SK-N-SH (cell line): ENCODE measurements around the gene YEATS4. TPM values are rescaled to one million over a fixed set of nuclear protein-coding genes. Genes with fewer than 3 reads are reported as not detected.

Experiments used
- CTCF ChIA-PET: fragments of 300-600, 350-600 bp; formaldehyde crosslinking; extraction: SDS; loops from one replicate; lab custom pipeline; 2021; lab: Yijun Ruan, JAX
- POLR2A ChIA-PET: fragments of 350-600 bp; sonication (Branson Sonifier 250); formaldehyde crosslinking; extraction: SDS; loops from one replicate; lab custom pipeline; 2020; ENCODE audit warnings: antibody characterized with exemption, inconsistent platforms; lab: Yijun Ruan, JAX
- DNase-seq: peaks from one replicate; pipeline ENCODE4 v3.0.0; 2012
- H2AFZ ChIP-seq: fragments of 200-600 bp; sonication (generic); 2 replicates; pipeline ENCODE4 v1.8.1; 2016; ENCODE audit warnings: antibody characterized with exemption, mild to moderate bottlenecking, low read depth
- H3F3A ChIP-seq: fragments of 200-600 bp; sonication (generic); replicated peaks from 2 replicates; pipeline ENCODE3; 2016; ENCODE audit warnings: antibody characterized with exemption, mild to moderate bottlenecking; ENCODE audit not compliant: insufficient read depth
- H3K27ac ChIP-seq, 2 experiments: fragments of 200-500 bp in 1 of 2; fragments of 200-600 bp in 1 of 2; sonication (Bioruptor generic) in 1 of 2; sonication (generic), shearing (Covaris generic) in 1 of 2; 2 replicates each; pipeline versions ENCODE4 v1.5.1 to v1.6.1; 2014 to 2016; ENCODE audit warnings: low read depth in 2 of 2, inconsistent platforms in 1 of 2, low read length in 1 of 2, mild to moderate bottlenecking in 1 of 2, mixed read lengths in 1 of 2
- H3K27me3 ChIP-seq: fragments of 200-600 bp; sonication (generic), shearing (Covaris generic); 2 replicates; pipeline ENCODE4 v1.6.1; 2016; ENCODE audit warnings: mixed run types; ENCODE audit not compliant: insufficient read depth
- H3K36me3 ChIP-seq, 2 experiments: fragments of 200-500 bp in 1 of 2; fragments of 200-600 bp in 1 of 2; sonication (Bioruptor generic) in 1 of 2; sonication (generic) in 1 of 2; replicated peaks in 1 of 2; 2 replicates each; pipeline versions ENCODE3 to v1.5.1; 2014 to 2016; ENCODE audit warnings: low read length in 1 of 2, mild to moderate bottlenecking in 1 of 2; ENCODE audit not compliant: insufficient read depth in 2 of 2, control insufficient read depth in 1 of 2
- H3K4me1 ChIP-seq, 2 experiments: fragments of 200-500 bp in 1 of 2; fragments of 200-600 bp in 1 of 2; sonication (Bioruptor generic) in 1 of 2; sonication (generic), shearing (Covaris generic) in 1 of 2; 2 replicates each; pipeline versions ENCODE4 v1.5.1 to v1.6.1; 2014 to 2016; ENCODE audit warnings: low read depth in 1 of 2, low read length in 1 of 2, mixed run types in 1 of 2; ENCODE audit not compliant: insufficient read depth in 2 of 2, control insufficient read depth in 1 of 2
- H3K4me2 ChIP-seq: fragments of 200-600 bp; sonication (generic), shearing (Covaris generic); 2 replicates; pipeline ENCODE4 v1.6.1; 2017; ENCODE audit warnings: mixed run types
- H3K4me3 ChIP-seq, 2 experiments: fragments of 200-500 bp in 1 of 2; fragments of 200-600 bp in 1 of 2; sonication (Bioruptor generic) in 1 of 2; sonication (generic), shearing (Covaris generic) in 1 of 2; 2 replicates each; pipeline versions ENCODE4 v1.5.1 to v1.8.1; 2014 to 2016; ENCODE audit warnings: low read depth in 2 of 2, inconsistent platforms in 1 of 2, low read length in 1 of 2, mild to moderate bottlenecking in 1 of 2, mixed read lengths in 1 of 2, moderate library complexity in 1 of 2
- H3K79me2 ChIP-seq: fragments of 200-600 bp; sonication (generic); 2 replicates; pipeline ENCODE4 v1.8.1; 2017; ENCODE audit warnings: mild to moderate bottlenecking; ENCODE audit not compliant: insufficient read depth
- H3K9ac ChIP-seq: fragments of 200-600 bp; sonication (generic); 2 replicates; pipeline ENCODE4 v1.6.1; 2017; ENCODE audit warnings: mixed run types
- H3K9me2 ChIP-seq: fragments of 200-600 bp; sonication (generic); 2 replicates; pipeline ENCODE4 v1.6.1; 2017; ENCODE audit warnings: mixed run types
- H3K9me3 ChIP-seq: fragments of 200-600 bp; sonication (generic); 2 replicates; pipeline ENCODE4 v1.6.1; 2017; ENCODE audit warnings: mixed run types, mild to moderate bottlenecking, moderate library complexity
- H4K20me1 ChIP-seq: fragments of 200-600 bp; sonication (generic); 2 replicates; pipeline ENCODE4 v1.6.1; 2017; ENCODE audit warnings: mild to moderate bottlenecking, mixed run types; ENCODE audit not compliant: insufficient read depth
- CHD2 ChIP-seq: fragments of 150-350 bp; IDR thresholded peaks from 2 replicates; pipeline ENCODE4 v1.6.1; 2018; ENCODE audit warnings: low read length; ENCODE audit not compliant: partially characterized antibody
- CTCF ChIP-seq: fragments of 200-600 bp; sonication (generic); IDR thresholded peaks from 2 replicates; pipeline ENCODE4 v1.6.1; 2017; ENCODE audit warnings: antibody characterized with exemption, mild to moderate bottlenecking, moderate library complexity
- ELF1 ChIP-seq: IDR thresholded peaks from 2 replicates; pipeline ENCODE4 v1.4.0; 2012
- JUND ChIP-seq: IDR thresholded peaks from 2 replicates; pipeline ENCODE4 v1.4.0; 2012
- RAD21 ChIP-seq: IDR thresholded peaks from 2 replicates; pipeline ENCODE4 v1.6.1; 2012; ENCODE audit warnings: mild to moderate bottlenecking, low read length
- RXRA ChIP-seq: IDR thresholded peaks from 2 replicates; pipeline ENCODE4 v1.4.0; 2012; ENCODE audit warnings: low read depth, mild to moderate bottlenecking, borderline replicate concordance
- SIN3A ChIP-seq: IDR thresholded peaks from 2 replicates; pipeline ENCODE4 v1.6.1; 2012; ENCODE audit warnings: low read depth, mild to moderate bottlenecking, low read length, moderate library complexity, borderline replicate concordance
- SMC3 ChIP-seq: IDR thresholded peaks from 2 replicates; pipeline ENCODE4 v1.6.1; 2012; ENCODE audit warnings: low read depth, low read length, improper control_type of control experiment
- TAF1 ChIP-seq: IDR thresholded peaks from 2 replicates; pipeline ENCODE4 v1.6.1; 2012; ENCODE audit warnings: low read depth, mild to moderate bottlenecking, low read length, moderate library complexity, borderline replicate concordance
- USF2 ChIP-seq: fragments of 150-350 bp; IDR thresholded peaks from 2 replicates; pipeline ENCODE4 v1.6.1; 2017; ENCODE audit warnings: antibody characterized with exemption, low read length, low read depth, borderline replicate concordance
- WGBS: methylation state at CpG from one replicate; pipeline ENCODE4 v1.1.6; 2017; ENCODE audit warnings: low lambda C conversion rate; 5-methylcytosine and 5-hydroxymethylcytosine counted together
- polyA plus RNA-seq, 3 experiments: library from polyadenylated mRNA; depleted of rRNA; stranded (reverse); fragments of >200 nt; gene quantifications; 2 replicates each; pipeline ENCODE4 v1.2.3, GENCODE V29; 2012

Gene YEATS4
- polyA plus RNA-seq, 1 of the 3 experiments (the other 2 are of a cell fraction), result 11.4 TPM

GRCh38 chr12:69383074-69383473, 23.5 kb downstream of the YEATS4 start:
- no peaks in the 10 kb centered on the region for H3K9me3 ChIP-seq
- no peak overlapping the region for H3K4me2 ChIP-seq
- H4K20me1 ChIP-seq, result no peaks in the 10 kb centered on the region
- peaks cover 4% of the 10 kb centered on the region; the same call in 1 of the 2 replicates for H3K79me2 ChIP-seq
- no peaks in the 10 kb centered on the region for H3K9me2 ChIP-seq
- H3K36me3 ChIP-seq, result peaks cover 24 to 31% of the 10 kb centered on the region in 2 experiments
- no peak overlapping the region for H3K4me3 ChIP-seq
- H3K27ac ChIP-seq, result no peak overlapping the region
- CTCF ChIA-PET, result interaction anchor here (1.9 kb wide), 1 partner anchor 16 kb away, joined by 4 read pairs; no protein-coding TSS in a partner anchor
- DNase-seq, result no peak
- no peak overlapping the region for H3K9ac ChIP-seq
- WGBS, result 100% methylated on average over 1 of the region's 1 CpG
- no peaks in the 10 kb centered on the region for H3K27me3 ChIP-seq
- POLR2A ChIA-PET, result interaction anchor here (0.6 kb wide), 1 partner anchor 23 kb away, joined by 3 read pairs; no protein-coding TSS in a partner anchor
- no peaks in the 10 kb centered on the region for H3K4me1 ChIP-seq
- H2AFZ ChIP-seq, result no peak overlapping the region
- H3F3A ChIP-seq, result peaks cover 7% of the 10 kb centered on the region
- no peak for TF ChIP-seq USF2
- TF ChIP-seq CTCF, result no peak
- TF ChIP-seq, all 33 proteins: peak for 0

- peaks cover 13 to 16% of the 10 kb centered on the region in 2 experiments for H3K36me3 ChIP-seq
- no peaks in the 10 kb centered on the region; a peak in 1 of 4 replicates for H3K4me1 ChIP-seq
- H3F3A ChIP-seq, result peaks cover 7% of the 10 kb centered on the region
- WGBS, result 71% methylated on average over 3 of the region's 3 CpGs
- no peaks in the 10 kb centered on the region for H3K9me3 ChIP-seq
- H2AFZ ChIP-seq, result no peak overlapping the region
- no peak overlapping the region for H3K9ac ChIP-seq
- no peak overlapping the region for H3K4me2 ChIP-seq
- ChIA-PET POLR2A (no interaction called here), CTCF (interaction anchor here (1.2 to 1.4 kb wide), 3 partner anchors 8 to 254 kb away, joined by 3 to 7 read pairs (median 4); no protein-coding TSS in a partner anchor)
- no peak for DNase-seq
- H3K79me2 ChIP-seq, result peaks cover 11% of the 10 kb centered on the region; the same call in 1 of the 2 replicates
- no peaks in the 10 kb centered on the region for H3K27me3 ChIP-seq
- no peak overlapping the region for H3K4me3 ChIP-seq
- no peaks in the 10 kb centered on the region for H4K20me1 ChIP-seq
- H3K9me2 ChIP-seq, result no peaks in the 10 kb centered on the region
- TF ChIP-seq SIN3A, result no peak
- TF ChIP-seq TAF1, result no peak
- no peak for TF ChIP-seq ELF1
- TF ChIP-seq RXRA, result no peak
- TF ChIP-seq SMC3, result no peak
- no peak for TF ChIP-seq JUND
- TF ChIP-seq CHD2, result no peak
- TF ChIP-seq RAD21, result no peak
- no peak overlapping the region for H3K27ac ChIP-seq
Observed at GRCh38 chr12:69385038-69385437, 25.5 kb downstream of the YEATS4 start.
